PC-9 (cell line): ENCODE results near the gene LPAR1.

Source experiments
- CTCF ChIP-seq: fragments of 200-600 bp; sonication (generic); conservative IDR thresholded peaks from 2 replicates; pipeline ENCODE4 v1.6.1; 2017; ENCODE audit warnings: mixed run types, antibody characterized with exemption, mild to moderate bottlenecking, moderate library complexity
- EZH2 ChIP-seq: fragments of 200-600 bp; sonication (generic); IDR thresholded peaks from 2 replicates; pipeline ENCODE4 v1.8.0; 2017; ENCODE audit warnings: antibody characterized with exemption, low read depth

- no peak for TF ChIP-seq CTCF
- TF ChIP-seq EZH2, result no peak
These were observed 62.3 kb downstream of the LPAR1 start for GRCh38 chr9:110975969-110976368.
